ENCODE data around the gene MAPK11. TPM values are rescaled to one million over a fixed set of nuclear protein-coding genes. Genes with fewer than 3 reads are reported as not detected.

MAPK11 gene
- total and polyA plus RNA-seq, 9 of the 15 experiments (the other 6 are each of a cell fraction or from before 2014, with no cell fraction given), result 0.06 to 14.6 (median 5.3) TPM

- H3K27ac ChIP-seq (ENCODE audit: extremely low read depth, low read depth, low read length), result no peak overlapping the region
- H3K79me2 ChIP-seq (ENCODE audit: control insufficient read depth, insufficient read depth, low read length), result no peaks in the 10 kb centered on the region
- H3K4me2 ChIP-seq (ENCODE audit: insufficient read depth, low read length), result no peak overlapping the region
- peaks cover 0 to 24% of the 10 kb centered on the region in 2 experiments; a peak in 2 of 5 replicates for H3K4me1 ChIP-seq (replicated peaks in 1 of 2; ENCODE audit: control insufficient read depth in 2 of 2, insufficient read depth in 2 of 2, low read length in 2 of 2)
- no peak overlapping the region for H3K9ac ChIP-seq (ENCODE audit: insufficient read depth in 1 of 2, low read depth in 2 of 2, low read length in 2 of 2)
- no peak overlapping the region for H2AFZ ChIP-seq (ENCODE audit: low read depth, low read length)
- no peaks in the 10 kb centered on the region for H3K27me3 ChIP-seq (ENCODE audit: control insufficient read depth in 2 of 2, insufficient read depth in 2 of 2, low read length in 2 of 2)
- CTCF ChIA-PET (ENCODE audit: low intra/inter-chr PET ratio), result no interaction called here
- no peaks in the 10 kb centered on the region for H3K9me3 ChIP-seq (replicated peaks; ENCODE audit: control insufficient read depth, insufficient read depth, low read depth, low read length)
- intact Hi-C loops (cut with micrococcal nuclease), result no loop called here
- no TSS peak for BruUV-seq (replicated peaks)
- H3K9me1 ChIP-seq (ENCODE audit: control insufficient read depth, insufficient read depth, low read length), result no peaks in the 10 kb centered on the region
- POLR2A ChIA-PET, result interaction anchor here (0.8 kb wide), 1 partner anchor 12 kb away, joined by 3 read pairs; no protein-coding TSS in a partner anchor
- no peak for ATAC-seq
- H3K36me3 ChIP-seq (ENCODE audit: control insufficient read depth, insufficient read depth, low read length), result peaks cover 48% of the 10 kb centered on the region; the same call in 1 of the 3 replicates
- no peak for DNase-seq (ENCODE audit: extremely low read depth in 1 of 4, low spot score in 3 of 4)
- no peak for FAIRE-seq
- in situ Hi-C loops (cut with MboI), result no loop called here
- no peaks in the 10 kb centered on the region for H4K20me1 ChIP-seq (replicated peaks; ENCODE audit: control insufficient read depth, insufficient read depth, low read length)
- H3K4me3 ChIP-seq, result no peak overlapping the region
- WGBS (ENCODE audit: insufficient coverage, low coverage, missing lambda C conversion rate), result 94% methylated on average over 12 of the region's 45 CpGs
- TF ChIP-seq ZEB2 (IDR thresholded peaks at IDR 0.05) (no peak), MGA (IDR thresholded peaks at IDR 0.05) (no peak), RBM34 (IDR thresholded peaks at IDR 0.05; ENCODE audit: borderline replicate concordance, insufficient read depth, low read length) (no peak), GTF2A2 (tag; IDR thresholded peaks at IDR 0.05) (no peak), POLR2H (tag; IDR thresholded peaks at IDR 0.05; ENCODE audit: low read depth) (no peak), MNT (conservative IDR thresholded peaks at IDR 0.05) (no peak), IRF1 (CRISPR knock-in tag; IDR thresholded peaks at IDR 0.05; ENCODE audit: borderline replicate concordance) (no peak)
These were observed 12.4 kb upstream of the MAPK11 start for GRCh38 chr22:50282361-50283155.

Measured in K562 (cell line).